ENCODE measurements around the gene RNASEL. TPM values are rescaled to one million over a fixed set of nuclear protein-coding genes. Genes with fewer than 3 reads are reported as not detected.

Gene RNASEL
- total RNA-seq, 1 donor from 2014 or later, result 3.3 TPM

DNA sequence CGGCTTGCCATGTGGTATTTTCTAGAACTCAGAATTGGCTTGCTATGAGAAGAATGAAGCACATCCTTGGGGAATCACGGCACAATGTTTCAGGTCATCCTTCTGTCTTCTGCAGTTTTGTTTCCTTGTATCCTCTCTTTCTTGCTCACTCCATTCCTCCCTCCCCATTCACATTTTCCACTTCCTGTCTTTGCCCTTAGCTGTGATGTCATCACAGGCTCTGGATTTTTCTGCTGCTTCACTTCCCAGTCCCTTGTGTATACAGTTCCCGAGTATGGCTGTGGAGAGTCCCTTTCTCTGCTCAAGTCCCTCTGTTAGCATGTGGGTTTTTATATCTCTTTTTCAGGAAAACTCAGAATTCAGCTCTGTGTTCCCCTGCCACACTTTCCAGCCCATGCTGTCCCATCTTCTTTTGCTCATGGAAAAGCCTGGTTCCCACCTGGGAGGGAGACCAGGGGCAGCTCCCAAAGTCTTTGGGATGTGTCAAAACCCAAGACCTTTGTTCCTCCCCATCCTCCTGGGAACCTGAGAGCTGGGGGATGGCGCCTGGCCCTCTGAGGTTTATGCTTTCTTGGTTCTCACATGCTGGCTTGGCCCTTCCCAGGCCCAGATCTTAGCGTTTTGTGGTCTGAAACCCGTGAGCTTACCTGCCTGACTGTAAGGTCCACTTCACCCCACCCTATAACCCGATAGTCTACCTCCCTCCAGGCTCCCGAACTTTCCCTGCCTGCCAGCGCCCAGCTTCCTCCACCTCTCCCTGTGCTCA, 20.0 kb upstream of the RNASEL start:
- Mint-ChIP-seq H3K4me1 (peaks cover 67% of the 10 kb centered on the region), H3K27me3 (ENCODE audit: low read depth) (peaks cover 3% of the 10 kb centered on the region), H3K4me3 (no peak overlapping the region), H3K27ac (ENCODE audit: unreplicated experiment) (no peak overlapping the region), H3K36me3 (ENCODE audit: low read depth) (no peaks in the 10 kb centered on the region), H3K9me3 (no peaks in the 10 kb centered on the region)
- DNase-seq (ENCODE audit: low read depth, low spot score), result no peak
- TF ChIP-seq, protein P1, sequence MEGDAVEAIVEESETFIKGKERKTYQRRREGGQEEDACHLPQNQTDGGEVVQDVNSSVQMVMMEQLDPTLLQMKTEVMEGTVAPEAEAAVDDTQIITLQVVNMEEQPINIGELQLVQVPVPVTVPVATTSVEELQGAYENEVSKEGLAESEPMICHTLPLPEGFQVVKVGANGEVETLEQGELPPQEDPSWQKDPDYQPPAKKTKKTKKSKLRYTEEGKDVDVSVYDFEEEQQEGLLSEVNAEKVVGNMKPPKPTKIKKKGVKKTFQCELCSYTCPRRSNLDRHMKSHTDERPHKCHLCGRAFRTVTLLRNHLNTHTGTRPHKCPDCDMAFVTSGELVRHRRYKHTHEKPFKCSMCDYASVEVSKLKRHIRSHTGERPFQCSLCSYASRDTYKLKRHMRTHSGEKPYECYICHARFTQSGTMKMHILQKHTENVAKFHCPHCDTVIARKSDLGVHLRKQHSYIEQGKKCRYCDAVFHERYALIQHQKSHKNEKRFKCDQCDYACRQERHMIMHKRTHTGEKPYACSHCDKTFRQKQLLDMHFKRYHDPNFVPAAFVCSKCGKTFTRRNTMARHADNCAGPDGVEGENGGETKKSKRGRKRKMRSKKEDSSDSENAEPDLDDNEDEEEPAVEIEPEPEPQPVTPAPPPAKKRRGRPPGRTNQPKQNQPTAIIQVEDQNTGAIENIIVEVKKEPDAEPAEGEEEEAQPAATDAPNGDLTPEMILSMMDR (conservative IDR thresholded peaks at IDR 0.05), result no peak

DNA sequence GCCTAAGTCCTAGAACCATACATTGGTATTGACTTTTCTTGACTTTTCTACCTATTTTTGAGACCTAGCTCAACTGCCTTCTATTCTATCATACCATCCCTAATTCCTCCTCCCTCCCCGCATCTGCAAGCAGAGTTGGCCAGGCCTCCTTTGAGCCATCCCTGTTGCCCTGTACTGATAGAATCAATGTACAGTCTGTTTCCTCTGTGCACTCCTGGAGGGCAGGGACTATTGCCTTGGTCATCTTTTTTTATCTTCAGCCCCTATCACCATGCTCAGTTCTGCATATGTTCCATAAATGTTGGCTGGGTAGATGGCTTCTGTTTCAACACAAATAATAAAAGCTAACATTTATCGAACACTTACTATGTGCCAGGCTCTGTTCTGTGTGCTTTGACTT, 19.2 kb upstream of the RNASEL start:
- H3K4me1 Mint-ChIP-seq, result peaks cover 64% of the 10 kb centered on the region
- H3K4me3 Mint-ChIP-seq, result no peak overlapping the region
- no peaks in the 10 kb centered on the region for H3K36me3 Mint-ChIP-seq (ENCODE audit: low read depth)
- TF ChIP-seq, protein P1 (conservative IDR thresholded peaks at IDR 0.05), result no peak
- H3K27ac Mint-ChIP-seq (ENCODE audit: unreplicated experiment), result peak overlapping the region; percentile 68
- no peaks in the 10 kb centered on the region for H3K9me3 Mint-ChIP-seq
- DNase-seq (ENCODE audit: low read depth, low spot score), result no peak
- H3K27me3 Mint-ChIP-seq (ENCODE audit: low read depth), result peaks cover under 1% of the 10 kb centered on the region

DNA sequence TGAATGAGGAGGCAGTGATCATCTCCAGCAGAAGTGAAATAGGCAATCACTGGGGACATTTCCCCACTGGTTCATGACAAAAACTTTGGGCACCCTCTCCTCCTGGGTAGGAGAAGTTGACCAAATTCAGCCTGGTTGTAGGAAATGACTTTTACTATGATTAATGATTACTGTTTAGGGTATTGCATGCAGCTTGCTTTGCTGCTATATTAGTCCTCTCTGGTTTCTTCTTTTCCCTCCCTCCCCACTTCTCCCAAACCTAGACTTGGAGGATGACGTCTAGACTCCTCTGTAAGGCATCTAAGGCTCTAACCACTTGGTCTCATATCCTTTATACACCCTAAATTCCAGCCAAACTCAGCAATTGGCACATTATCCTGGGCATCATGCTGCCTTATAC, 18.5 kb upstream of the RNASEL start:
- no peak for DNase-seq (ENCODE audit: low read depth, low spot score)
- H3K4me3 Mint-ChIP-seq, result no peak overlapping the region
- H3K27me3 Mint-ChIP-seq (ENCODE audit: low read depth), result no peaks in the 10 kb centered on the region
- TF ChIP-seq, protein P1 (conservative IDR thresholded peaks at IDR 0.05), result no peak
- H3K9me3 Mint-ChIP-seq, result no peaks in the 10 kb centered on the region
- peaks cover 59% of the 10 kb centered on the region for H3K4me1 Mint-ChIP-seq
- H3K27ac Mint-ChIP-seq (ENCODE audit: unreplicated experiment), result no peak overlapping the region
- H3K36me3 Mint-ChIP-seq (ENCODE audit: low read depth), result no peaks in the 10 kb centered on the region

DNA sequence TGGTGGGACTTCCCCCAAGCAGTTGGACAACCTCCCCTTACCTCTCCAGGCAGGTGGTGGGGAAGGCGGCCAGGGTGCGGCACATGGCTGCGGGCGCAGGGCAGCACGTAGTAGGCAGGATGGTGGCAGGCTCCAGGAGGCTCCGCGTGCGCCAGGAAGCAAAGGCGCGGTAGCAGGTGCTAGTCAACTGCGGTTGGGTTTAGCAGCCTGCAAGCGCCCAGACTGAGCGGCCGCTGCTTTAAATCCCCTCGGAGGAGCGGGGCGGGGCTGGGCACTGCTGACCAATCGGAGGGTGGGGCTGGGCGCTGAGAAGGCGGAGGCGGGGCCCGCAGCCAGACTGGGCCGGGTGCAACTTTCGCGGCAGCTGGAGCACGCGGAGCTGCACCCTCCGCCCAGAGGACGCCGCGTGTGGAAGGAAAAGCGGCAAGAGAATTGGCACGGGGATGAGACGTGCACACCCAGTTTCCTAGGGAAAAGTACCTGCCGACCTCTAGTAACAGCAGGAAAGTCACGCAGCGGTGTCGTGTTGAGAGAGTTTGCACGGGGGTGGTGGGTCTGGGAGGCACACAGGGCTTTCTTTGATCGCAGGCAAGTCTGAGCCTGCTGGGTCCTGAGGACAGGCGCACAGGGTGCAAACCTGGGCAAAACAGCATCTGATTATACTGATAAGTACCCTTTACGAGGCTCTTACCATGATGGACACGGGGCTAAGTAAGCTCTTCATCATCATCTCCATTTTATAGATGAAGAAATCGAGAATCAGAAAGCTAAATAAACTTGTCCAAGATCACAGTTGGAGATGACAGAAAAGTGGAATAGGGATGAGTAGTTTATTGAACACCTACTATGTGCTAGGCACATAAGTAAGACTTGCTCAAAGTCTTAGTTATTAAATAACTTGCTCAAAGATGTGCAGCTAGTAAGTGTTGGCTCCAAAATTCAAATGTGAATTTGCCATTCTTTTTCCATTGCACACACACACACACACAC, 15.4 kb upstream of the RNASEL start, which contains the start of gene RGS16:
Gene RGS16 (minus strand): TSS at position 215 of the 990 bp plus-strand sequence. CDS start 130 bp downstream, at position 85.
- H3K4me1 Mint-ChIP-seq, result peaks cover 31% of the 10 kb centered on the region
- DNase-seq (ENCODE audit: low read depth, low spot score), result peak; percentile 83
- no peaks in the 10 kb centered on the region for H3K36me3 Mint-ChIP-seq (ENCODE audit: low read depth)
- peak within 1 kb of the TSS; percentile 66 for H3K4me3 Mint-ChIP-seq
- H3K27me3 Mint-ChIP-seq (ENCODE audit: low read depth), result no peaks in the 10 kb centered on the region
- H3K27ac Mint-ChIP-seq (ENCODE audit: unreplicated experiment), result peak within 1 kb of the TSS; percentile 65
- H3K9me3 Mint-ChIP-seq, result no peaks in the 10 kb centered on the region
- TF ChIP-seq, protein P1 (conservative IDR thresholded peaks at IDR 0.05), result no peak

DNA sequence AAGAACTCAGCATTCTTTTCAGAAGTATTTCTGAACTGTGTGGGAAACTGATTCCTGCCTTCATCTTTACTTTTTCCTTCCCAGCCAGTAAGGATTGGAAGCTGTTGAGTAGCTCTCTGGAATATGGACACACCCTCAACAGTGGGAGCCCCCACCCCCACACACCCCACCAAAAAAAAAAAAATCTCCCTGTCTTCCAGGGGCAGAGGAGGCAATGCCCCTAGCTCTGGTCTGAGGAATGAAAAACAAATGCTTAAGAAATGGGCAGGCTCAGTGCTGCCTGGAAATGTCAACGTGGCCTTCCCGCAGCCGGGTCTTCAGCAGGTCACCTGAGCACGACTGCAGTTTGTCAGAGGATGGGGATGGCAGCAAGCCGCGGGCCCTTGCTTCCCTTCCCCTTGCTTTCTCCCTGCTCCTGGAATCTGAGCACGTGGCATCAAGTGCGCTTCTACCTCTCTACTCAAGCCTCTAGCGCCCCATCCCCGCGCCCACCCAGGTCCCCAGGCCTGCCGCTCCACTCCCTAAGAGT, 14.7 kb upstream of the RNASEL start:
- Mint-ChIP-seq H3K4me3 (peak overlapping the region; percentile 66), H3K4me1 (peaks cover 28% of the 10 kb centered on the region), H3K9me3 (no peaks in the 10 kb centered on the region), H3K27ac (ENCODE audit: unreplicated experiment) (no peak overlapping the region), H3K27me3 (ENCODE audit: low read depth) (no peaks in the 10 kb centered on the region), H3K36me3 (ENCODE audit: low read depth) (no peaks in the 10 kb centered on the region)
- TF ChIP-seq, protein P1 (conservative IDR thresholded peaks at IDR 0.05), result no peak
- no peak for DNase-seq (ENCODE audit: low read depth, low spot score)
